ENCODE measurements around the gene HOGA1.

GRCh38 chr10:97585439-97585811 lies 1.2 kb downstream of the HOGA1 start:
- TF ChIP-seq EZH2 (IDR thresholded peaks at IDR 0.05), result no peak
- no peak for TF ChIP-seq POLR2AphosphoS5 (IDR thresholded peaks at IDR 0.05; ENCODE audit: borderline replicate concordance, low read depth, low read length)
